HG02759 (cell line): ENCODE measurements around the gene ANGPTL3.
"Not testable (repeated sequence)": the region's sequence is repeated elsewhere in the genome, so short reads cannot be mapped to it uniquely, and the experiment has no call there.

Experiments
- ATAC-seq: cut with Tn5 transposase; IDR thresholded peaks from one replicate; pipeline ENCODE4 v1.9.1; 2021; ENCODE audit warnings: mild to moderate bottlenecking, moderate library complexity; ENCODE audit not compliant: unreplicated experiment

Gene ANGPTL3, protein sequence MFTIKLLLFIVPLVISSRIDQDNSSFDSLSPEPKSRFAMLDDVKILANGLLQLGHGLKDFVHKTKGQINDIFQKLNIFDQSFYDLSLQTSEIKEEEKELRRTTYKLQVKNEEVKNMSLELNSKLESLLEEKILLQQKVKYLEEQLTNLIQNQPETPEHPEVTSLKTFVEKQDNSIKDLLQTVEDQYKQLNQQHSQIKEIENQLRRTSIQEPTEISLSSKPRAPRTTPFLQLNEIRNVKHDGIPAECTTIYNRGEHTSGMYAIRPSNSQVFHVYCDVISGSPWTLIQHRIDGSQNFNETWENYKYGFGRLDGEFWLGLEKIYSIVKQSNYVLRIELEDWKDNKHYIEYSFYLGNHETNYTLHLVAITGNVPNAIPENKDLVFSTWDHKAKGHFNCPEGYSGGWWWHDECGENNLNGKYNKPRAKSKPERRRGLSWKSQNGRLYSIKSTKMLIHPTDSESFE

DNA sequence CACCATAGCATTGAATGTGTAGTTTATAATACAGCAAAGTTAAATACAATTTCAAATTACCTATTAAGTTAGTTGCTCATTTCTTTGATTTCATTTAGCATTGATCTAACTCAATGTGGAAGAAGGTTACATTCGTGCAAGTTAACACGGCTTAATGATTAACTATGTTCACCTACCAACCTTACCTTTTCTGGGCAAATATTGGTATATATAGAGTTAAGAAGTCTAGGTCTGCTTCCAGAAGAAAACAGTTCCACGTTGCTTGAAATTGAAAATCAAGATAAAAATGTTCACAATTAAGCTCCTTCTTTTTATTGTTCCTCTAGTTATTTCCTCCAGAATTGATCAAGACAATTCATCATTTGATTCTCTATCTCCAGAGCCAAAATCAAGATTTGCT is at the start of gene ANGPTL3:
TSS of gene ANGPTL3 (plus strand) at position 240 of the 400 bp plus-strand sequence. CDS start at position 287, 47 bp downstream.
- no peak for ATAC-seq

DNA sequence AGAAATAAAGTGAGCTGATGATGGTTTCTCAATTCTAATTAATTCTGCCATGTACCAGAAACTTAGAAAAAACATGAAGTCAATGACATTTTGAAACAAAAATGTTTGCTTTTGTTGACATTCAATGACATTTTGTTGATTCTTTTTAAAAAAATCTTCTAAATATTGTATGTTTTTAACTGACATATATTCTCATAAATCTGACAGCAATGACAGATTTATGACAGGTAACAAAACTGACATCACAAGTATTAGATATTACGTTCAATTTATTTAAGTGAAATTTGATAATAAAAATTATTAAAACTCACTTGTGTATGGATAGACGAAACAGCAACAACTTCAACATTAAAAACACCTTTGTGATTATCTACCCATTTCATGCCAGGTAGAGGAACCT is 36.0 kb upstream of the ANGPTL3 start:
- no peak for ATAC-seq

DNA sequence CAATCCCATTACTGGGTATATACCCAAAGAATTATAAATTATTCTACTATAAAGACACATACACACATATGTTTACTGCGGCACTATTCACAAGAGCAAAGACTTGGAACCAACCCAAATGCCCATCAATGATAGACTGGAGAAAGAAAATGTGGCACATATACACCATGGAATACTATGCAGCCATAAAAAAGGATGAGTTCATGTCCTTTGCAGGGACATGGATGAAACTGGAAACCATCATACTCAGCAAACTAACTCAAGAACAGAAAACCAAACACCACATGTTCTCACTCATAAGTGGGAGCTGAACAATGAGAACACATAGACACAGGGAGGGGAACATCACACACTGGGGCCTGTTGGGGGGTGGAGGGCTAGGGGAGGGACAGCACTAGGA is 30.1 kb upstream of the ANGPTL3 start:
- not testable (repeated sequence) for ATAC-seq

DNA sequence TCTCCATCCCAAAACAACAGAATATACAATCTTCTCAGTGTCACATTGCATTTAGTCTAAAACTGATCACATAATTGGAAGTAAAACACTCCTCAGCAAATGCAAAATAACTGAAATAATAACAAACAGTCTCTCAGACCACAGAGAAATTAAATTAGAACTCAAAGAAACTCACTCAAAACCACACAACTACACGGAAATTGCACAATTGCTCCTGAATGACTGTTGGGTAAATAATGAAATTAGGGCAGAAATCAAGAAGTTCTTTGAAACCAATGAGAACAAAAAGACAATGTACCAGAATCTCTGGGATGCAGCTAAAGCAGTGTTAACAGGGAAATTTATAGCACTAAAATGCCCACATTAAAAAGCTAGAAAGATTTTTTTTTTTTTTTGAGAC is 29.4 kb upstream of the ANGPTL3 start:
- not testable (repeated sequence) for ATAC-seq

DNA sequence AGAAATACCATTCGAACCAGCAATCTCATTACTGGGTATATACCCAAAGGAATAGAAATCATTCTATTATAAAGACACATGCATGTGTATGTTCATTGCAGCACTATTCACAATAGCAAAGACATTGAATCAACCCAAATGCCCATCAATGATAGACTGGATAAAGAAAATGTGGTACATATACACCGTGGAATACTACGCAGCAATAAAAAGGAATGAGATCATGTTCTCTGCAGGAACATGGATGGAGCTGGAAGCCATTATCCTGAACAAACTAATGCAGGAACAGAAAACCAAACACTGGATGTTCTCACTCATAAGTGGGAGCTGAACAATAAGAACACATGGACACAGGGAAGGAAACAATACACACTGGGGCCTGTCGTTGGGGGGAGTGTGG is 25.8 kb upstream of the ANGPTL3 start:
- ATAC-seq, result not testable (repeated sequence)

DNA sequence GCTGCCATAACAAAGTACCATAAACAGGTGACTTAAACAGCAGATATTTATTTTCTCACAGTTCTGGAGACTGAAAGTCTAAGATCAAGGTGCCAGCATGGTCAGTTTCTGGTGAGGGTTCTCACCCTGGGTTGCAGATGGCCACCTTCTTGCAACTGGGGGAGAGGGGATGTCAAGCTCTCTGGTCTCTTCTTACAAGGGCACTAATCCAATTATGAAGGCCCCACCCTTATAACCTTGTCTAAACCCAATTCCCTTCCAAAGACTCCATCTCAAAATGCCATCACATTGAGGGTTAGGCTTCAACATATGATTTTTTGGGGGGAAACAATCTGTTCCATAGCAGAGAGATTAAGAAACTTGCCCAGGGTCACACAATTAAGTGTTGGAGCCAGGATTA is 24.8 kb upstream of the ANGPTL3 start:
- no peak for ATAC-seq

DNA sequence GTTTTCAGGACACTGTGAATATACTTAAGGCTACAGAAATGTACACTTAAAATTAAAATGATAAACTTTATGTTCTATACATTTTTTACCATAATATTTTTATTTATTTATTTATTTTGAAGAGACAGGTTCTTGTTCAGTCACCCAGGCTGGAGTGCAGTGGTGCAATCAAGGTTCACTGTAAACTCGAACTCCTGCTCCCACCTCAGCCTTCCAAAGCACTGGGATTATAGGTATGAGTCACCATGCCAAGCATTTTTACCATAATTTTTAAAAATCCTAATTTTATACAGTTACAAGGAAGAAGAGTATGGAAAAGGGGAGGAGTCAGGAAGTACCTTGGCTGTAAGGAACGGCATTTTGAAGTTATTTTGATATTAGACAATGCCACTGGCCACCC is 23.6 kb upstream of the ANGPTL3 start:
- ATAC-seq, result no peak

DNA sequence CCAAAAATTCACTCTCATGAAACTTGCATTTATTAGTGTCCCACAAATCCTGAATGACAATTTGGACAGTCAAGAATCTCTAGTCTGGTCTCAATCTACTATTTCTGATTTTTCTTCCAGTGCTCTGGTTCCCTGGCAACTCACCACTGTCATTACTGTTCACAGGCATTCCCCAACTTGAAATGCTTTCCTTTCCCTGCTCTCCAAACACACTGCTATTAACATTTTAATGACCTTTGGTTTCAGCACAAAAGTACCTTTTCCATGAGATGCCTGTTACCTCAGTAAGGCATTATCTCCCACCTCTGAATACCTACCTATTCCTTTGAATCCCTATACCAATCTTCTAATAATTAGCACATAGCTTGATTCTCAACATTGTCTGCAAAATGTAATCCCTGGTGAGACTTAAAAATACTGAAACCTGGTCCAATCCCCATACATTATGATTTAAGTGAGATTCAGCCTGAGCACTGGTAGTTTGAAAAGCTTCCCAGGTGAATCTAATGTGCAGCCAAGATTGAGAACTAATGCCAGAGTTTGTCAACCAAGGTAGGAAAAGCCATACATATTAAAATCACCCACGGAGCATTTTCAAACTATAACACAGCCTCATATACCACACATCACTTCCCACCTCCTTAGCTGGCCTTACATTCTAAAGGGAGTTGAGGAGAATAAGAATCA is 11.7 kb upstream of the ANGPTL3 start:
- no peak for ATAC-seq

DNA sequence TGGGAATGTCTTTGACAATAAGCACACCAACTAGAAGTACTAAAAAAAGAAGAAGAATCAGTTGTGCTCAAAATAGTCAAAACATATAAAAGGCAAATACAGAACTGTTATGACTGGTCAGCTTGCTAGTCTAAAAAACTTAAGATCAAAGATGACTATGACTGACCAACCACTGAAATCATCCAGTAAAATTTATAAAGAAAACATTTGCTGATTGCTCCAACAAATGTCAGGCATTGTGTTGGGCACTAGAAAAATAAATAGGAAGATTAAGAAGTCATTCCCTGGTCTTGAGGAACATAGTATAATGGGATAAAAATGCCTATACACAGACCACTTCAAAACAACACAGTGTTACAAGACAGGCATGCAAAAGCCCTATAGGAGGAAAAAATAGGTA is 9.3 kb upstream of the ANGPTL3 start:
- ATAC-seq, result no peak

DNA sequence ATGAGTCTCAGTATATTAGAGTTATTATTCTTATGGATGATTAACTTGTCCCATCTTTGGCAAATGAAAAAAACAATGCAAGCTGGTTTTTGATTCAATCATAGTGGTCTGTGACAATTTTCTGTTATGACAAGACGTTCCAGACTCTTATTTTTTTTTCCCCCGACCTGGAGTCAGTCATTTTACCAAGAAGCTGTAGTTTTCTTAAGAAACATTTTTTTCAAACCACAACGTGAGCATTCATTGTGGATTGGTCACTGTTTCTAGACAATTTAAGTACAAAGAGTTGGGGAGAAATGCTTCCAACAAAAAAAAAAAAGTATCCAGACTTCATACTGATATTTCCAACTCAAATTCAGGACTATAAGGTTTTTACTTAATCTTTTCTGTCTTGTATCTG is 8.0 kb upstream of the ANGPTL3 start:
- ATAC-seq, result no peak

DNA sequence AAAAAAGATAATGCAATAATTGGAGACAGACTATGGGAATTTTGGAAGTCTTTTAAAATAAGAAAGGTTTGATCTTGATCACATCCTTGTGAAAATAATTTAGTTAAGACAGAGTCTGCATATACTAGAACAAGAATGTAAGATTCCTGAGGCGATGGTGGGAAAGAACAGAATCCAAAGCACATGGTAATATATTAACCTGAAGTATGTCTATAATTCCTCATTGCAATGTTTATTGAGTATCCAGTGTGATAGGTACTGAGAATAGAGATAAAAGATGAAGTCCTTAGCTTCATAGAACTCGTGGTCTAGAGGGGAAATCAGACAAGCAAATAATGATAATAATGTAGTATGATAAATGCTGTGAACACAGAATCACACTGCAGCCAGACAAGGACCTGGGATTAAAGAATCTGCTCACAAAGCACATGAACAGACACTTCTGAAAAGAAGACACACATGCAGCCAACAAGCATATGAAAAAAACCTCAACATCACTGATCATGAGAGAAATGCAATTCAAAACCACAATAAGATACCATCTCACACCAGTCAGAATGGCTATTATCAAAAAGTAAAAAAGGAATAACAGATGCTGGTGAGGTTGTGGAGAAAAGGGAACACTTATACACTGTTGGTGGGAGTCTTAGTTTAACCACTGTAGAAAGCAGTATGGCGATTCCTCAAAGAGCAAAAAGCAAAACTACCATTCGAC is 6.9 kb upstream of the ANGPTL3 start:
- no peak for ATAC-seq

DNA sequence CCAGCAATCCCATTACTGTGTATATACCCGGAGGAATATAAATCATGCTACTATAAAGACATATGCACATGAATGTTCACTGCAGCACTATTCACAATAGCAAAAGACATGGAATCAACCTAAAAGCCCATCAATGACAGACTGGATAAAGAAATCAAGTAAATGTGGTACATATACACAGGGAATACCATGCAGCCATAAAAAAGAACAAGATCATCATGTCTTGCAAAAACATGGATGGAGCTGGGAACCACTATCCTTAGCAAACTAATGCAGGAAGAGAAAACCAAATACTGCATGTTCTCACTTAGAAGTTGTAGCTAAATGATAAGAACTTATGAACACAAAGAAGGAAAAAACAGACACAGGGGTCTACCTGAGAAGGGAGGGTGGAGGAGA is 6.4 kb upstream of the ANGPTL3 start:
- no peak for ATAC-seq

DNA sequence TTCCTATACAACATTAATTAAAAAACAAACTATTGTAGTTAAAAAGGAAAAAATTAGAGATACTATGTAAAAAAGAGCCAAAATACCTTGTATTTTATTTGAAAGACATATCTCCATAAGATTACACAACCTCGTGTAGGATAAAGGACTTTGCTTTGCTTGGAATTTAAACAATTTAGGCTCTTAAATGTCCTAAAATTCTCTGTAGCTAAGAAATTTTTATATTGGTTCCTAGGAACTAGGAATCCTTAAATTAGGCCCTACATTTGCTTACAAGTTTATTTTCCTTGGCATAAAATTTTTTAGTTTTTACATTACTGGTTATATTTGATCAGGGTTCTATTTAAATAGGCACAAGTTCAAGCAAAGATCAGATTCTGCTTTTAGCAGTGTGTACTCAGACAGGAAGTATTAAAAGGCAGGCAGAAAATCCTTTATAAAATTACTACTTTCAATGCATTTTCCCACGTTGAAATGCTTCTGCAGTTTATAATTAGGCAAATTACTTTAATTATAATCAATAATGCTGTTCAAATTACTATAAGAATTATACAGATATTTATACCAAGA is 3.4 kb upstream of the ANGPTL3 start:
- no peak for ATAC-seq

DNA sequence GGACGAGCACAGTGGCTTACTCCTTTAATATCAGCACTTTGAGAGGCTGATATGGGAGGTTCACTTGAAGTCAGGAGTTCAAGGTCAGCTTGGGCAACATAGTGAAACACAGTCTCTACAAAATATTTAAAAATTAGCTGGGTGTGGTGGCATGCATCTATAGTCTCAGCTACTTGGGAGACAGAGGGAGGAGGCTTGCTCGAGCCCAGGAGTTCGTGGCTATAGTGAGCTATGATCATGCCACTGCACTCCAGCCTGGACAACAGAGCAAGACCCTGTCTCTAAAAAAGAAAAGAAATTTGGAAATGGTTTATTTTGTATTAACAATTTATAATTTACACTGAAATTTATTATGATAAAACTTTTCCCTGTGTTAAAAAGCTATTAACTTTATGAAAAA is 1.7 kb upstream of the ANGPTL3 start:
- no peak for ATAC-seq

DNA sequence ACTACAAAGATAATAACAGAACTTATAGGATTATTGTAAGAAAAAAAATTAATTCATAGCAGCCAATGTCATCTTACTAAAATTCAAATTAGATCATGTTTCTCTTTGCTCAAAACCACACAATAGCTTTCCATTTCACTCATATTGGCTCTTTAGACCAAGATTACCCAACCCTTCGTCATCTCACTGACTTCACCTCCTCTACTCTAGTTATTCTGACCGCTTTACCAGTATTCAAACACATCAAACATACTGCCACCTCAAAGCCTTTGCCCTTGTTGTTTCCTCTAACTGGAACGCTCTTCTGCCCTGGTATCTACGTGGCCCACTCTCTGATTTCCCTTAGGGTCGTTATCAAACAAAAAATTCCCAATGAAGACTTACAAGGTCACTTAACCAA is 1.7 kb downstream of the ANGPTL3 start:
- no peak for ATAC-seq

DNA sequence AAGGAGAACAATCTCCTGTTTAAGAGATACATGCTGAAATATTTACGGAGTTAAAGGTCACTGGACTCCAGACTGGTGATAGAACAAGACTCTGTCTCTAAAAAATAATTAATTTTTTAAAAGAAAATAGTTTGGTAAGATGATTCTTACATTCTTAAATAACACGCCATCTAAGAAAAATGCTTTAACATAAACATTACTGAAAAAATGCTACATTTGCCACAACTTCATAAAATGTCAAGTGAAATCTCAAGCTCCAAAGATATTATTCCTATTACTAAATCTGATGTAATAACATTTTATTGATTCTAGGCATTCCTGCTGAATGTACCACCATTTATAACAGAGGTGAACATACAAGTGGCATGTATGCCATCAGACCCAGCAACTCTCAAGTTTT is 4.1 kb downstream of the ANGPTL3 start:
- no peak for ATAC-seq

DNA sequence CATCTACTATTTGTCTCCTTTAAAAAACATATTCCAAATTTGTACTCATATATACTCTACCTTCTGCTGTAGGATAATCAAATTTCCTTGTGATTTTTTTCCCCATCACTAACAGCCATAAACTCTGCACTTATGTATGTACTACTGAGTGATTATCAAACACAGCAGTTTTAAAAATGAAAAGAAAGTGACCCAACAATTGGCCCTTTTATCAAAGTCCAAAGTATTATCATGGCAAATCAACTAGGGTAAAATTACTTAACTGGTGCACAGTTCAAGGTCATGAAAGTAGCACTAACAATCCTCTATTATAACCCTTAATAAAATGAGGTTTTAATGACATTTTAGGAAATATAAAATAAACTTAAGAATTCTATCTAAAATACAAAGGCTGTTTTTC is 11.6 kb downstream of the ANGPTL3 start:
- ATAC-seq, result no peak

DNA sequence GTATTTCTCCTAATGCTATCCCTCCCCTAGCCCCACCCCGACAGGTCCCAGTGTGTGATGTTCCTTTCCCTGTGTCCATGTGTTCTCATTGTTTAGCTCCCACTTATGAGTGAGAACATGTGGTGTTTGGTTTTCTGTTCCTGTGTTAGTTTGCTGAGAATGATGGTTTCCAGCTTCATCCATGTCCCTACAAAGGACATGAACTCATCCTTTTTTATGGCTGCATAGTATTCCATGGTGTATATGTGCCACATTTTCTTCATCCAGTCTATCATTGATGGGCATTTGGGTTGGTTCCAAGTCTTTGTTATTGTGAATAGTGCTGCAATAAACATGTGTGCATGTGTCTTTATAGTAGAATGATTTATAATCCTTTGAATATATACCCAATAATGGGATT is 13.3 kb downstream of the ANGPTL3 start:
- not testable (repeated sequence) for ATAC-seq

DNA sequence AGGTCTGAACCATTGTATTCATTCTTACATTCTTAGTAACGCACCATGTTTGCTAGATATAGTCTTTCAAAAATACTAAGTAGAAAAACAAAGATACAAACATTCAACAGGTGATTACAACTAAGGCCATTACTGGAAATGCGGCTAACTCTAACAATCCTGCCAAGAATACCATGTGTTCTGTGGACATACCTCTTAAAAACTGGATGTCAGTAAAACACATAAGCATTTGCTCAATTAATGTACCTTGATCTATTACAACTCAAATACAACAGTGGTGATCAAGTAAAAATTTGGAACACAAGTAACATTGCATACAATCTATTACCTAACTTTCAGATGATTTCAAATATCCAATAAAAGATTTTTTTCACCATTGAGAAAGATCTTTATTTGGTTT is 15.4 kb downstream of the ANGPTL3 start:
- no peak for ATAC-seq

DNA sequence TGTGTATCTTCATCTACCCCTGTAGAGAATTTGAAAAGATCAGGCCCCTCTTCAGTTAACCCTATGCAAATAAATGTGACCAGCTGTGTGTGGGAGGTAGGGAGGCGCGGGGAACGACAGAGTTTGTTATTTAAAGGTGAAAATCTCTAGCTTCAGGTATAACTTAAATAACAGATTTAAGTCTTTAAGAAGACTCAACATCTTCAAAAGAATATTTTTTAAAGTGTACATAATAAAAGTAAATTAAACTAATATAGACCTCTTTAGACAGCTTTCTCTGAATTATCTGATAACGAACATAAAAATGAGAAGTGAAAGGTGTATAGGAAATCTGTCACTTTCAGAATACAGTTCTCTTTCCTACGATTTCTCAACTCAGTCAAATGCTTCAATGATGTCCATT is 16.0 kb downstream of the ANGPTL3 start:
- peak; percentile 92 for ATAC-seq

DNA sequence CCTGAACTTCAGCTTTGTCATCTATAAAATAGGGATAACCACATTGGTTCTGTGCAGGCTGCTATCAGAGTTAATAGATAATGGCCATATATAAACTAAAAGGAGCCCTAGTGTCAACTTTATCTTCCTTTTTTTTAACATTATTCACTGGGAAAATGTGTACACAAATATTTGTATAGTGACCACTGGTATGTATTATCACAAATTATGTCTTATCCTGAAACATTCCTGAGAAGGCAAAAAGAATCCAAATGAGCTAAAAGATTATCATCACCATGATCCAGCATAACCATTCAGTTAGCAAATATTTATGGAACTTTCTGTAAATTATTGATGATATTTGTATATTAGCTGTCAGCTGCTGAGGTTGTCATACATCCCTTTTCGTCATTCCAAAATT is 16.6 kb downstream of the ANGPTL3 start:
- ATAC-seq, result no peak
